Epithelial cell of prostate (primary cell): ENCODE results near the gene SORBS2.
A peak's percentile ranks its signal among the peaks of the same experiment; 100 is the strongest.
"Not testable (repeated sequence)": the region's sequence is repeated elsewhere in the genome, so short reads cannot be mapped to it uniquely, and the experiment has no call there.

Experiments
- DNase-seq: peaks from one replicate; pipeline ENCODE4 v3.0.0-alpha.2; 2011; ENCODE audit warnings: low read depth, low spot score
- H3K27ac ChIP-seq: fragments of 450-650 bp; 2 replicates; pipeline ENCODE4 v1.5.1; 2017; ENCODE audit warnings: mild to moderate bottlenecking

SORBS2 gene

DNA sequence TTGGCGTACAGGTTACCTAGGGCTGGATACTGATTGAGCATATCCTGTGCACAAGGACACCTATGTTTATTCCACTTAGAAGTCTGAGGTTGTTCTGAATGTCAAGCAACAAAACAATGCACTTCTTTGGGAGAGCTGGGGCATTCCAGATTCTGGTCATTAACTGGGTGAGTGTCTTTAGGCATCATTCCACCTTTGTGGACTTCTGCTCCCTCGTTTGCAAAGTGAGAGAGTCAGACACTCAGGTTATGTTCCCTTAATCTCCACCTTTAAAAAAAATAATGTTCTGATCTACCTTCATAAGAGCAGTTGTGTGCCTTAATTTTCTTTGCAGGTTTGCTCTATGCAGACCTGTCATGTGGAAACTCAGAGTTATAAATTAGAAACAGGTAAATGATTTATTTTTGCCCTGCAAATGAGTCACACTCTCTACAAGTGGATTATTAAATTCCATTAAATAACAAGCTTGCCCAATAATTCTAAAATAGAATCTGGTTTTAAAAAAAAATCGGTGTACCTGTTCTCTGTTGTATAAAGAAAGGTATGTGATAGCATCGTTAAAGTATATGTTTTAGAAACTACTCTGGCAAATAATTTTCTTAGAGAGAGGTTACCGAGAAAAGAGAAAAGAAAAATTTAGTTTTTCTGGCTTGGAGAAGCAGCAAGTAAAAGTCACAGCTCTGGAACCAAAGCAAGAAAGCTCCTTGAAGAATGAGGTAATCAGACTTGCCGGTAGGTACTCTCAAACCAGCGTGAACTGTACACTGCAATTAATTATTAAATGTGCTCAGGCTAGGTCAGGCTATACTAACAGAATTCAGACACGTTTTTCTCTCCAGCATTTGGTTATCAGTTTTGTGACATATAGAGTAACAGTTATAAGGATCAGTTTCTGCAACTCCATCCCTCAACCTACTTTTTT lies 93.2 kb downstream of the SORBS2 start:
- no peak for DNase-seq
- H3K27ac ChIP-seq = no peak overlapping the region

DNA sequence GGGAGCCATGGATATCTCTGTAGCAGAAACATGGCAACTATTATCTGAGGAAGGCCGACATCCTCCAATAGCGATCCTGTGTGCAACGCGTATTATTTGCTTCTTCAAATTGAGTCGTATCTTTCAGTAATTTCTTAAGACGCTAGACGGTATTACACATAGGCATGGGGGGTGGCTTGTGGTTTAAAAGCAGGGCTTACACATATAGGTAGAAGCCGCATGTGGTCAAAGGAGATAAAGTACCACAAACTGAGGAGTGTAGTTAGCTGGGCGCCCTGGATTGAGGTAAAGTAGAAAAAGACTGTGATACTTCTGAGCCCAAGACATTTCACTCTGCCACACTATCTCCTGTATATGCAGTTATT lies 94.6 kb downstream of the SORBS2 start:
- DNase-seq = no peak

DNA sequence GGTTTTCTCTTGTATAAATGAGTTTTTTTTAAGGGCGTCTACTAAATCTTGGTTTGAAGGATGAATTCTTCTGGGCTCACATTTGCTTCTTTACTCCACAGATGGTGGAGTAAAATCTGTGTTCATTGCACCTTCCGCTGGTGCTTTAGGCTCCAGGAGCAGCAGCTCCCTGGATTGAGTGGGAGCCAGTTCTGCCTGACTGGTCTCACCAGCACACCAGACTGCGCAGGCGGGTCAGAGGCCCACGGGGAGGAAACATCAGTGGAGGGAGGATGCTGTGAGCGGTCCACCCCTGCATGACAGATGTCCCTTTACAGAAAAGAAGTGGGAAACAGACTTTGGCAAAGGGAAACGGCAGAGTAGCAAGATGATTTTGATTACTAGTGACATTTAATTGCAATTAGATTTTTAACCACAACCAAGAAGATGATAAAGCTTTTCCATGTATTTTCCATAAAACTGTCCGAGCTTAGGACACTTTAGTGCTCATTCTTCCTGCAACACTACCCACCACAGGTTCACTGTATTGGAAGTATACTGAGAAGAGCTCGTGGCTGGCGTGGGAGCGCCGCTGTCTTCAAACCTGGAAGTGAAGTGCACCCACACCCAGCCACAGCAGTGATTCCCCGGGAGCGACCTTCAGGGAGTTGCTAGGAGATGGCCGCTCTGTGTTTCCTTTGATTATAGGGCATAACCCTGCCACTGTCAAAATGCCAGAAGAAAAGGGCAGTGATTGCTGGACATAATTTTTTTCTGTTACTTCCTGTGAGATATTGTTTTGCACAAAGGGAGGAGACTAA lies 95.2 kb downstream of the SORBS2 start:
- DNase-seq = no peak
- H3K27ac ChIP-seq = no peak overlapping the region

More for the DNA sequence above, 94.6 kb downstream of the SORBS2 start:
- no peak overlapping the region for H3K27ac ChIP-seq

DNA sequence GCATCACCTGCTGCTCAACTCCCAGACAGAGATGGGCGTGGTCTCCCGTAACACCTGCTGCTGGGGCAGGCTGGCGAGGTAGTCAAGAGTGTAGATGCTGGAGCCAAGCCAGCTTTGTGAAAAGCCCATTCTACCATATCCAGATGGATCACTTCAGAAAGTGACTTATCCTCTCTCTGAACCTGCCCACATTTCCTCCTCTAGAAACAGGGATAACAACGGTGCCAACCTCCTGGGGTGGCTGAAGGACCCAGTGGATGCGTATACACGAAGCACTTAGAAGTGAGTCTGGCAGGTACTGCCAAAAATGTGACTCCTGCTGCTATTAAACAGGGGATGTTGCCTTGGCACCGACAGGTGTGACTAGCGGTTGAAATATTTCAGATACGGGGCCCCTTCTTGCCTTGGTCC lies 95.8 kb downstream of the SORBS2 start:
- no peak for DNase-seq

DNA sequence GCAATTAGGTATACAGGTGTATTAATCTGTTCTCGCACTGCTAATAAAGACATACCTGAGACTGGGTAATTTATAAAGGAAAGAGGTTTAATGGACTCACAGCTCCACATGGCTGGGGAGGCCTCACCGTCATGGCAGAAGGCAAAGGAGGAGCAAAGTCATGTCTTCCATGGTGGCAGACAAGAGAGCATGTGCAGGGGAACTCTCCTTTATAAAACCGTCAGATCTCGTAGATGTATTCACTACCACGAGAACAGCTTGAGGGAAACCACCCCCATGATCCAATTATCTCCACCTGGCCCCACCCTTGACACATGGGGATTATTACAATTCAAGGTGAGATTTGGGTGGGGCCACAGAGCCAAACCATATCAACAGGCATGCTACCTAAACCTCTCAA lies 97.5 kb downstream of the SORBS2 start:
- not testable (repeated sequence) for H3K27ac ChIP-seq, DNase-seq

More for the DNA sequence above, 95.8 kb downstream of the SORBS2 start:
- no peak overlapping the region for H3K27ac ChIP-seq

DNA sequence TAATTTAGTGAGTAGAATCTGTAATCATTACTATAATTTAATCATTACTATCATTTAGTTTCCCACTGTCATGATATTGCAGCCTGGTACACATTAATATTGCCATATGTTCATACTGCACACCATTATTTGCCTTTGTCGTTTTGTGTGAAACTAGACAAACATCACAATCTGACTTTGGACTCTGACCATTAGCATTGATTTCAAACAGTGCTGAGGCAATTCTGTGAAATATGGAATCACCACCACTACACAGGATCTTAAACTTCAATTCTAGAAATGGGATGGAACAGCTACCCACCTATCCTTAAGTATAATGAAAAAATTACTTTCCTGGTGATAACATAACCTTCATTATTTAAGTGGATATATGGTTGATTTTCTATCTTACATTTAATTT lies 98.3 kb downstream of the SORBS2 start:
- peak overlapping the region; percentile 51 for H3K27ac ChIP-seq
- no peak for DNase-seq

DNA sequence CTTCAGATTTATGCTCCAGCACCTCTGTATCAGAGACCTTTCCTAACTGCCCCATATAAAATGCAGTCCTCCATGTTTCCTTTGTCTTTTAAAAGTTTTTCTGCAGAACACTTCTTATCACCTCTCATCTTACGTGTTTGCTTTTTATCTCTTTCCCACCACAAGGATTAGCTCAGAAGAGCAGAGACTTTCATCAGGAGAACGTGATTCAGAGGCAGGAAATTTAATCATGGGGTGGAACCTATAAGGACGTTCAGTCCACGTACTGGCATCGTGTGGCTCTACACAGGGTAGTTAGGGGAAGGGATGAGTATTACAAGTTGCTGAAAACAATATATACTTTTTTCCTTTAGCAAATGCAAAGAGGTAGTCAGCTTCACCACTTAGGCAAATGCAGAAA lies 98.7 kb downstream of the SORBS2 start:
- no peak for DNase-seq
- H3K27ac ChIP-seq = peak overlapping the region; percentile 51

DNA sequence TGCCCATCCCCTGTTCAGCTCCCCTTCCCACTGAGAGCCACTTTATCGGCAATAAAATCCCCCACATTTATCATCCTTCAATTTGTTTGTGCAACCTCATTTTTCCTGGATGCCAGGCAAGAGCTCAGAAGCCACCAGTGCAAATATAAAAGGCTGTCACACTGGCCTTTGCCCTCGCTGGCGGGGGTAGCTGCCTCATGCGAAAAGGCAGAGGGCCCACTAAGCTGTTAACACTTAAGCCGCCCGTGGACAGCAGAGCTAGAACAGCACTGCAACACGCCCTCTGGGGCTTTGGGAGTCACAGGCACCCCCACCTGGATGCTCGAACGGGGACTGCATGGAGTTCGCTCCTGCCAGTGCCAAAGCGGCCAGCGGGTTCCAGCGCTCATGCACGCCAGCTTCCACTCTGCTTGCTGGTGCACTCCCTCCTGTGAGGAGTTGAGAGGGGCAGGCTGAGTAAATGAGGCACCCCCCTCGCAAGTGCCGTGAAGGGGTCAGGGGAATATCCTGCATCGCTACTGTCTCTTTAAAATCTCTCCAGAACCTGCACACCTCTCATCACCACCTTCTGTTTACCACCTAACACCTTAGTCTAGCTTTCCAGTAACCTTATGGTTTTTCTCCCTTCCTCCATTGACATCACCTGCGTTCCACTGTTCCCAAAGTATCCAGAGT lies 99.5 kb downstream of the SORBS2 start:
- peak overlapping the region; percentile 51 for H3K27ac ChIP-seq
- no peak for DNase-seq

DNA sequence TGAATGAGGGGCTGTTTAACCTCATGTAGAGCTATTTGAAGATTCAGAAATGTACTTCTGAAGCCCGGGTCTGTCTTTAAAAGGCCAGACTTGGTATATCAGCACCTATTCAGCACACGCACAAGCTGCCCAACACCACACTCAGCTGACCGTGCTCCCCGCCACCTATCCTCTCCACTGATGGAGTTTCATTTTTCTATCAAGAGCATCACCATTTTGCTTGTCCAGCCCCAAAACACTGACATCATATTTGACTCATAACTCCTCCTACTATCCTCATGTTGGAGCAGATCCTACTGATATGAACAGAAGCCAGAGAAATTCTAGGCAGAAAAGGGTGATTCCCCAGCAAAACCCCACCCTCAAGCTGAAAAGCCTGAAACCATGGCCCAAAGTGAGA lies 100.3 kb downstream of the SORBS2 start:
- H3K27ac ChIP-seq = peak overlapping the region; percentile 40
- DNase-seq = no peak

DNA sequence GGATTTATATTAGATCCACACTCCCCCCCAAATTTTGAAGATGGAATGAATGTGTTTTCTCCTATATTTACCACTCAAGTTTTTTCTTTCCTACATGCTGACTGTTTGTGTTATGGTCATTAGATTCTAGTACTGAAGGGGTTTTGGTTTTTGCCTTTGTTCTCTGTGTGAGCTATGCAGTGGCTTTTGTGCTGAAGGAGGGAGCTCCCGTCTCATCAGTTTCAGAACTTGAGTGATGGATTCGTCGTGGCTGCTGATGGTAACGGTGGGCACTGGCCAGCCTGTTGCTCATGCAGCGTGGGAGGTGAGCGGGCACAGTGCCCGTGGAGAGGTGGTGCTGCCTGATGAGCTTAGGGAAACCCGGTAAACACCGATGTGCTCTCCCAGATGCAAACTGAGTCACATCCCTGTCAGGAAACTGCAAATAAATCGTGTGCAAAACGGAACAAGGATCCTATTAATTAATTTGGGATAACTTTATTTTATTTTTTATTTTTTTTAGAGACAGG lies 101.5 kb downstream of the SORBS2 start:
- H3K27ac ChIP-seq = peak overlapping the region; percentile 40
- no peak for DNase-seq

DNA sequence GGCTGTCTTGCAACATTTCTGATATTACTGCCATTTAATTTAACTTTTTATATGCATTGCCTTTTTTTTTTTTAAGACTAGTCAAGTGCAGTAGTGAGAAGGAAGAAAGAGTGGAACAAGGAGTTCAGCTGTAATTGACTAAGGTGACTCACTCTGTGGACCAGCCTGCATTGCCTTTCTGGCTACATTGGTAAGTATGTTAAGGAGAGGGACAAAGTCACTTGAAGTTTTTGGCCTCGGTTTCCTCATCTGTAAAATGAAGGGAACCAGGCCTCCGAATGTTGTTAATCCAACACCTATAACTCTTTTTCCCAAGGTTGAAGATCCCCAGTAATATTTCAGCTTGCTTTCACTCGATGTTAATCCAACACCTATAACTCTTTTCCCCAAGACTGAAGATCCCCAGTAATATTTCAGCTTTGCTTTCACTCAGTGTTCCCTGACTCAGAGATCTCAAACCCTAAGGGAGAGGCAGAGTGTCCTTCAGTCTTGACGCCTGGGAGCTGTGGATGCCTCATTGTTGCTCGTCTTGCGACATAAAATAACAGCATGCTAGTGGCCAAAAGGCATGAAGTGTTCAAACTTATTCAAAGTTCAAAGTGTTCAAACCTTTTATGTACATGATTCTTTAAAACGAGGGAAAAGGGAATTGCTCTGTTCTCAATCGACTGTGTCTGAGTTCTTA lies 102.0 kb downstream of the SORBS2 start:
- DNase-seq = no peak
- H3K27ac ChIP-seq = peak overlapping the region; percentile 40

DNA sequence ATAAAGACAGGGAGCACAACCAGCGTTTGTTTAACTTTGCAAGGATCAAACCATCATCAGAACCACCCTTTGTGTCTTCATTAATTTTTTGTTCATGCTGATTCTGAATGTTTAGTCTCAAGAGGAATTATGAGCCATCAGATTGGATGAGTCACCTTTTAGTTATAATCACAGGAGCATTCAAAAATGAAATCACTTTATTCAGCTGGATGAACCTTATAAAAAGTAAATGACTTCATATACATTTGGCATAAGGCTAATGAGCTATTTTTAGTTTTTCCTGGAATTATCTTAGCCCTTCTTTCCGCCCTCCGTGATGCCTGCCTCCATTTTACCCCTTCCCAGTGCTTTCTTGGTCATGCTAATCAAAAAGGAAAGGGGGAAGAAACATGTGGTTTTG lies 103.6 kb downstream of the SORBS2 start:
- peak overlapping the region; percentile 54 for H3K27ac ChIP-seq
- no peak for DNase-seq

DNA sequence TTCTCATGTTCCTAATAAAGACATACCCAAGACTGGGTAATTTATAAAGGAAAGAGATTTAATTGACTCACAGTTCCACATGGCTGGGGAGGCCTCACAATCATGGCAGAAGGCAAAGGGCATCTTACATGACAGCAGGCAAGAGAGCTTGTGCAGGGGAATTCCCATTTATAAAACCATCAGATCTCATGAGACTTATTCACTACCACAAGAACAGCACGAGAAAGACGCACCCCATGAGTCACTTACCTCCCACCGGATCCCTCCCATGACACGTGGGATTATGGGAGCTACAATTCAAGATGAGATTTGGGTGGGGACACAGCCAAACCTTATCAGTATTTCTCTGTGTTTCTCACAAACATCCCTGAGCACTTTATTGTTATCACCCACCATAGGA lies 104.4 kb downstream of the SORBS2 start:
- DNase-seq = not testable (repeated sequence)
- H3K27ac ChIP-seq = peak overlapping the region; percentile 54

DNA sequence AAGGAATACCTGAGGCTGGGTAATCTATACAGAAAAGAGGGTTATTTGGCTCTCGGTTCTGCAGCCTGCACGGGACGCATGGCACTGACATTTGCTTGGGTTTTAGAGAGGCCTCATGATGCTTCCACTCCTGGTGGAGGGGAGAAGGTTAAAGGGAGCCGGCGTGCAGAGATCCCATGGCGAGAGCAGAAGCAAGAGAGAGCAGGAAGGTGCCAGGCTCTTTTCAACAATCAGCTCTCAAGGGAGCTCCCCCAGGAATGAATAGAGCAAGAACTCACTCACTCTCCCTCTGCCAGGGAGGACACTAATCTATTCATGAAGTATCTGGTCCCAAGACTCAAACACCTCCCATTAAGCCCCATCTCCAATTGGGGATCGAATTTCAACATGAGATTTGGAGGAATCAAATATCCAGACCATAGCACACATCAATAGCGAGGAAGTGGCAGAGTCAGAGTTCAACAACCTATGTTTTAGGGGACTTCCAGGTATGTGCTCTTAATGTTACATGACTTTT lies 109.8 kb downstream of the SORBS2 start:
- no peak overlapping the region for H3K27ac ChIP-seq
- no peak for DNase-seq

DNA sequence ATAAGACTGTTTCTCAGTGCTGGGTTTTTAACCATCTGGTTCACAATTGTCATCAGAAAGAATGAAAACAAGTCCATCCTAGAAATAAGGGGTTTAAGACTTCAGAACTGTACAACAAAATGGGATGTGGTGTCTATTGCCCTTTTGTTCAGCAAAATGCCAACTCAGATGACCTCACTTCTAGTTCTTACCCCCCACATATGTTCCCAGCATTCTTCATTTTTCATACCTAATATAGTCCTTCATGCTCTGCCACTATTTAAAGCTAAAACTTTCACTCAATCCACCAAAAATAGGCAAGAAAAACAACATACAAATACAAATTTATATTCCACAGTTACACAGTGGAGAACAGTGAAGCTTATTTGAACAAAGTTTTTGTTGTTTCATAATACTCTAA lies 111.4 kb downstream of the SORBS2 start:
- DNase-seq = no peak
- H3K27ac ChIP-seq = no peak overlapping the region

DNA sequence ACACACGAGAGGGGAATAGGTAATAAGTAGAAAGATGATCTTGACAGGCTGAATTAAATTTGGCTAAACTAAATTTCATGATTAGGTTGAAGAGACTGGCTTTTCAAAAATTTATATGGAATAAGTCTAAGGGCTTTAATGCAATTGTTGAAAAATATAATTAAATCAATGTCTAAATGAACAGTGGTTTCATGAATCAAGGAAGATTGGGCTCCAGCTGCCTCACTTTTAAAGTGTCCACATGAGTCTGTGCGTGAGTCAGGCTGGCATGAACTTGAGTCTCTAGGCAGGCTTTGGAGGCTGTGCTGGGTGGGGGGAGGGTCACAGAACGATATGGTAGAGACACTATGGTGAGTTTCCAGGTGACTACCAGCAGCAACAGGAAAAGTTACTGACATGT lies 111.9 kb downstream of the SORBS2 start:
- DNase-seq = no peak
- no peak overlapping the region for H3K27ac ChIP-seq

DNA sequence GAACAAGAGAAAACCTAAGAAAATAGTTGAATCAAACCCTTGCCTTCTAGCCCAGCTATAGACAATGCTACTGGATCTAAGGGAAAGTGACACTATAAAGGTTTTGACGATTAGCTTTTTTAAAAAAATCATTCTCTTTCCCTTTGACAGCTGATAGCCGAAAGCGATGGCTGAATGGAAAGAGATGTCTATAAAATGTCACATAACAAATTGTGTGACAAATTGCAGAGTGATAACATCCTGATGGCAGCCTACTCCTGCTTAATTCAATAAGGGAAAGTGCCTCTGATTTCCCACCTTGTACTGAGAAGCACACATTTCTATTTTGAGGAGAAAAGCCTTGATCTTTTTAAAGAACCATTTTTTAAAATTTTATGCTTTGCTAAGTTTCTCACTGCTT lies 114.5 kb downstream of the SORBS2 start:
- DNase-seq = no peak
- no peak overlapping the region for H3K27ac ChIP-seq

DNA sequence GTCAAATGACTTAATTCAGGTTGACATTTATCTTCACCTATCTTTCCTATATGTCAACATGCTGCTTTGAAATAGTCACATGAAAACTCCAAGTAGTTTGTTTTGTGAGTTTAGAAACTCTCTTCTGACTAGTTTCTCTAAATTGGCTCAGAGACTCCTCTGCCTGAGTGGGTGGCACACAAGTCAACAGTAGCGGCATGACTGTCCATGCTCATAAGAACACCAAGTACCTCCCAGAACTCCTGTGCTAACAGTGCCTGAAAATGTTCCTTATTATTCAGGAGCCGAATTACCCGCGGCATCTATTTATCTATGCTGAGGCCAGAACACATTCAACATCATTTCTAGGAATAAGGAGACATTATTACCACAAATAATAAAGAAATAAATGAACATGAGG lies 116.3 kb downstream of the SORBS2 start:
- no peak for DNase-seq
- no peak overlapping the region for H3K27ac ChIP-seq

DNA sequence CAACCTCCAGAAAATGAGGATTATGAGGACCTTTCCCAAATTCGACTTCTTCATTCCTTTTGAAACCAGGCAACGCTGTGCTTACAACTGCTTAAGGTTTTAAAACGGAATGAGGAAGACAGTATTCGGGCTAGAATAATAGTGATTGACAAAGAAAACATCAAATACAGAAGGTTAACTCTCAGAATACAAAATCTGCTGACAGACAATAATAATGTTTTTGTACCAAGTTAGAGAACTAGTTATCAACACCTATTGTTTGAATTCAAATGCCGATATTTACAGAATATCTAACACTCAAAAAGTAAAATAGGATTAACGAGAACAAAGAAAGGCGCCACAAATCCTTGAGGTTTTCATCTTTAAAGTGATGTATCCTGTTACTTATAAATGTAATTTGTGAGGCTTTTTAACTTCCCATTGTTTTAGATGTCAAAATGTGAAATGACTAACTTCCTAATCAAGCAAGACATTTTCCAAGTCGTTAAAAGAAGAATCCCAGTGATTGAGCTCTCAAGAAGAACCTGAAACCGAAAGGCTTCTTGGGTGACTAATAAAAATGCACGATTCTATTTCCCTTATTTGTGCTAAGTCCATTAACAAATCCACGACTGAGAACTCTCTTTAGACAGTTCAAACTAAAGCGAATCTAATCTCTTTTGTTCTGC lies 118.3 kb downstream of the SORBS2 start:
- no peak overlapping the region for H3K27ac ChIP-seq
- DNase-seq = no peak
